ENCODE data around the gene APLN. TPM values are rescaled to one million over a fixed set of nuclear protein-coding genes. Genes with fewer than 3 reads are reported as not detected.

APLN gene
- total RNA-seq, 6 experiments from 2014 or later, result 0.09 to 0.37 (median 0.27) TPM; not detected in 1

DNA sequence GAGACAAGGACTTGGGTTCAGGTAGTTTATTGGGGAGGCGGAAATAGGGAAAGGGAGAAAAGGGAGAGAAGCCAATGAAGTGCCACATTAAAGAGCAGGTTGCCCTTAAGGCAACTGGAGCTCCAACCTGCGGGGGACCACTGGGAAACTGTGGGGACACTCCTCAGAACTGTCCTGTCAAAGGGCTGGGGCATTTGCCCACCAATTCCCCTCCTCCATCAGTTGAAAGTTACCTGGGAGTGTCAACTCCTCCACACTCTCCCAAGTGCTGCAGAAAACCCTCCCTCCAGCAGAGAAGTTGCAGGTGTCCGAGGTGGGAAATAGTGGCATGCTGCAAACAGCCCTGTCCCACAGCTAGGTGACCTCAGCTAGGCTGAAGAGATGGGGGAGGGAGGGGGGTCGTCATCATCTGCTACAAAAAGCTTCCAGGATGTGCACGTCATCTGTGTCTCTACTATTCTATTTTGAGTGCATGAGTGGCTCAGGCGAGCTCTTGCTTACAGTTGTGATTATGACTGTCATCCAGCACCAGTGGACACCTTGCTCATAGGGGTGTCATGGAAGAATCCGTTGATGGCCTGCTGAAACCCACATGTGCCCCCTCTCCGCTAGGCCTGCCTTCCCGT, 42.6 kb upstream of the APLN start:
- H3K4me1 Mint-ChIP-seq (ENCODE audit: low read depth), result peaks cover 8% of the 10 kb centered on the region; the same call in 1 of the 2 replicates
- H3K27me3 Mint-ChIP-seq (ENCODE audit: insufficient read depth), result peaks cover 16% of the 10 kb centered on the region
- no peak overlapping the region for H3K4me3 Mint-ChIP-seq
- H3K36me3 Mint-ChIP-seq (ENCODE audit: low read depth), result no peaks in the 10 kb centered on the region
- no peaks in the 10 kb centered on the region for H3K9me3 Mint-ChIP-seq
- no peak for DNase-seq
- no peak for TF ChIP-seq CTCF (IDR thresholded peaks at IDR 0.05)
- no peak overlapping the region for H3K27ac Mint-ChIP-seq

DNA sequence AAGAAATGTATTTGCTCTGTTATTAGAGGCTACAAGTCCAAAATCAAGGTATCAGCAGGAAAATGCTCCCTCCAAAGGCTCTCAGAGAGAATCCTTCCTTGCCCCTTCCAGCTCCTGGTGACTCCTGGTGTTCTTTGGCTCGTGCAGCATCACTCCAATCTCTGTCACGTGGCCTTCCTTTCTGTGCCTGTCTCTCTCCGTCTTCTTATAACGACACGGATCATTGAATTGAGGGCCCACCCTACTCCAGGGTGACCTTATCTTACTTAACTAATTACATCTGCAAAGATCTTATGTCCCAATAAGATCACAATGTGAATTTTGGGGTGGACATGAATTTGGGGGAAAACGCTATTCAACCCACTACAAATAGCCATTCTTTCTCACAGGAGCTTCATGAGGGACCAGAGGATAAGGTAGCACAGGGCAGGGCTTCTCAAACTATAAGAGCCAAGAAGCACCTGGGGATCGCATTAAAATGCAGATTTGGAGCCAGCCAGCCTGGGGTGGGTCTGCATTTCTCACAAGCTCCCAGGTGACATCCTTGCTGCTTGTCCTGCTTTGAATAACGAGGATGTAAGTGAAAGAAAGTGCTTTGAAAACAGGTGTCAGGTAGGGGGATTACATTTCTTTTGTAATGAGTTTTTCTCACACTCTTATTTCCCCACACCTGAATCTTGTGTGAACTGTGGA, 41.9 kb upstream of the APLN start:
- Mint-ChIP-seq H3K4me3 (no peak overlapping the region), H3K27ac (no peak overlapping the region), H3K36me3 (ENCODE audit: low read depth) (no peaks in the 10 kb centered on the region), H3K27me3 (ENCODE audit: insufficient read depth) (peaks cover 16% of the 10 kb centered on the region), H3K9me3 (no peaks in the 10 kb centered on the region), H3K4me1 (ENCODE audit: low read depth) (peaks cover 8% of the 10 kb centered on the region; the same call in 1 of the 2 replicates)
- no peak for TF ChIP-seq CTCF (IDR thresholded peaks at IDR 0.05)
- no peak for DNase-seq

DNA sequence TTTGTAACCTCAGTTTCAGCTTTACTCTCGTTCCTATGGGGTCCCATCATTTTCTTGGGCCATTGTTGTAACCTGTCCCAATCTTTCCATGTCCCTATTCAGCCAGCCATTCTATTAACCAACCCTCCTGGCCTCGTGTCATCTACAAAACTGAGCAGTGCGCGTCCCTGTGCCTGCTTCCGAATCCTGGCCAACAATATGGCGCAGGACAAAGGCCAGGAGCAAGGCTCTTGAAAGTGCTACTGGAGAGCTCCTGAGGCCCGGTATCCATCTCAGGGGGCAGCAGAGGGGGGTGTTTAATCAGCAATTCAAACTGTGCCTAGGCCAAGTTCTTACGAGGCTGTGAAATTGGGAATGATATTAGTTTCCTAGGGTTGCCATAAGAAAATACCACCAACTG, 41.2 kb upstream of the APLN start:
- peaks cover 8% of the 10 kb centered on the region; the same call in 1 of the 2 replicates for H3K4me1 Mint-ChIP-seq (ENCODE audit: low read depth)
- H3K4me3 Mint-ChIP-seq, result no peak overlapping the region
- no peak for TF ChIP-seq CTCF (IDR thresholded peaks at IDR 0.05)
- peaks cover 14% of the 10 kb centered on the region for H3K27me3 Mint-ChIP-seq (ENCODE audit: insufficient read depth)
- H3K27ac Mint-ChIP-seq, result no peak overlapping the region
- H3K36me3 Mint-ChIP-seq (ENCODE audit: low read depth), result no peaks in the 10 kb centered on the region
- DNase-seq, result no peak
- H3K9me3 Mint-ChIP-seq, result no peaks in the 10 kb centered on the region

DNA sequence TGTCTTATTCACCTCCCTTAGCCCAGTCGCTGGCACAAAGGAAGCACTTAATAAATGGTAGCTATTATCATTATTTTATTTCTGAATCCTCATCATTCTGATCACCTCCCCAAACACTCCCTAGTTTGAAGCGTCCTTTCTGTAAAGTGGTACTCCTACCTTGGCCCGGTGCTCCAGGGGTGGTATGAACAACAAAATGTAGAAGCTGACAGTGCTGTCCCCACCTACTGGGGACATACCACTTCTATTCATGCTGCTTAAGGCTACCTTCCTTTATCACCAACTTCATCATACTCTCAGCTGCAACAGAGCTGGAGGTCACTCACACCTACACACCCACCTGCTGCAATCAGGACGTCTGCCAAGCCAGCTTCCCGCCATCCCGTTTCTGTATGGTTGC, 40.8 kb upstream of the APLN start:
- no peak for TF ChIP-seq CTCF (IDR thresholded peaks at IDR 0.05)
- H3K4me1 Mint-ChIP-seq (ENCODE audit: low read depth), result peaks cover 8% of the 10 kb centered on the region; the same call in 1 of the 2 replicates
- H3K4me3 Mint-ChIP-seq, result no peak overlapping the region
- no peaks in the 10 kb centered on the region for H3K36me3 Mint-ChIP-seq (ENCODE audit: low read depth)
- DNase-seq, result no peak
- H3K27me3 Mint-ChIP-seq (ENCODE audit: insufficient read depth), result peaks cover 12% of the 10 kb centered on the region
- no peak overlapping the region for H3K27ac Mint-ChIP-seq
- H3K9me3 Mint-ChIP-seq, result no peaks in the 10 kb centered on the region

GRCh38 chrX:129694805-129695204, 40.0 kb upstream of the APLN start:
- Mint-ChIP-seq H3K9me3 (no peaks in the 10 kb centered on the region), H3K27ac (no peak overlapping the region), H3K4me3 (no peak overlapping the region), H3K36me3 (ENCODE audit: low read depth) (no peaks in the 10 kb centered on the region), H3K4me1 (ENCODE audit: low read depth) (peaks cover 8% of the 10 kb centered on the region; the same call in 1 of the 2 replicates), H3K27me3 (ENCODE audit: insufficient read depth) (peaks cover 9% of the 10 kb centered on the region)
- TF ChIP-seq CTCF (IDR thresholded peaks at IDR 0.05), result no peak
- no peak for DNase-seq

All from HFFc6 (cell line).